Measurements from ENCODE around the gene KNOP1.

The KNOP1 gene

DNA sequence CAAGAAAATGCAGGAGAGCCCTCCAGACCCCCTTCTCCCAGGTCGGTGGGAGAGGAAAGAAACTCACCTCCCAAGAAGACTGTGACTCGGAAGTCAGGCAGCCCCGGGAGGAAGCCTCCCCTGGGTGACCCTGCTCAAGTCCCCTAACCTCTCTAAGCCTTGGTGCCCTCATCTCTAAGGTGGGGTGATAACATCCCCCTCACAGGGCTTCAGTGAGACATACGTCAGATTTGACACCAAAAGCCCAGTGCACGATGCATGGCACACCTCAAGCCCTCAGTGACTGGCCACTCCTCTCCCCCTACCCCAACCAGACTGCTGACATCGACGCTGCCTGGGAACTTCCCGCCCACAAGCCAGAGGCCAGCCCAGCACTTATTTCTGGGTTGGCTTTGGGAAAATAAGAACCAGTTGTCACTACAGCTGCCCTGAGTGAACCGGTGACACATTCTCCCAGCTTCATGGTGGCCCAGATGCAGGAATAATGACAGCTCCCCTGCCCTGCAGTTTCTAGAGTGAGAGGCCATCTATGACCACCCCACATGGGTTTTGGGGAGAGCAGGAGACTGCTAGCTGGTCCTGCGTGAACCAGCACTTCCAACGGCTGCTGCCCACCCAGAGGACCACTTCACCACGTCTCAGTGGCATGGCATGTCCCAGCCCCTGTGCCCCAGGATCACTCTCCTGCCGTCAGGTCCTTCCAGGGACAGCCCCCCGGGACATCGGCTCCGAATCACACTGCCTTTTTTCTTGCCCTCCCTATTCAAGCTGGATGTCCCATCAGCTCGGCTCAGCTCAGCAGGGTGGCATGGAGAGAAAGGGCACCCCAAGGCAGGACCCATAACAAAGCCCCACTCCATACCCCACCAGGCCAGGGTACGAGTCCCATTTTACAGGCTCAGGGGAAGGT lies 9.5 kb downstream of the KNOP1 start:
- in situ Hi-C loops (cut with MboI; ENCODE audit: low sequenced_read_pairs): no loop called here

GRCh38 chr16:19707569-19708295 lies 10.3 kb downstream of the KNOP1 start:
- in situ Hi-C loops (cut with MboI; ENCODE audit: low sequenced_read_pairs): no loop called here

- in situ Hi-C loops (cut with MboI; ENCODE audit: low sequenced_read_pairs): no loop called here
These were observed 11.2 kb downstream of the KNOP1 start for GRCh38 chr16:19706846-19707245.

DNA sequence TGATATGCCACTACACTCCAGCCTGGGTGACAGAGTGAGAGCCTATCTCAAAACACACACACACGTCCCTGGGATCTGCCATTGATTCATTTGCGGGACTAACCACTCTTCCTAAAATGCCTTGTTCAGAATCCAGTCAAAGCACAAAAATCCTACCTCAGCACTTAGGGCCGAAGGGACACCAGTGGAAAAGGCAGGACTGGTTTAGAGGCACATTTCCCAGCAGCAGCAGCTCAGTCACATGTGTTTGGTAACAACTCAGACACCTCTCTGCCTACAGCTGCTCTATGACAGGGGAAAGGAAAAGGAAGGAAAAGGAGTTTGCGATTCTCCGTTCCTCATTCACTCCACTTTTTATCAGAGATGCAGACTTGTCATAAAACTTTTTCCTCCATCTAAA lies 12.2 kb downstream of the KNOP1 start:
- in situ Hi-C loops (cut with MboI; ENCODE audit: low sequenced_read_pairs): no loop called here

DNA sequence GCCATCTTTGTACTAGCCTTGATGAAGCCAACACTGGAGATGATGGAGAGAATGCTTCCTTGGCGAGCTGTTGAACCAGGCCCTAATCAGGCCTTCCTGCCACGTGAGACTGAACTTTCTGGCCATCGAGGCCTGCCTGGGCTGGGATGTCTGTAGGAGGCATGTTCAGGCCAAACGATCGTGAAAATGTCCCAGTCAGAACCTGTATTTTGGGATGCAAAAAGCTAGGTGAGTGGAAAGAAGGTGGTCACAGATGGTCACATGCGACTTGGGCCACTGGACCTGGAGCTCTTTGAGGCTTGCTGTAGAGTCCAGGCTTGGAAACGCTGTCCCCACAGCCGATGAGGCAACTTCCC lies 12.9 kb downstream of the KNOP1 start:
- in situ Hi-C loops (cut with MboI; ENCODE audit: low sequenced_read_pairs): no loop called here

DNA sequence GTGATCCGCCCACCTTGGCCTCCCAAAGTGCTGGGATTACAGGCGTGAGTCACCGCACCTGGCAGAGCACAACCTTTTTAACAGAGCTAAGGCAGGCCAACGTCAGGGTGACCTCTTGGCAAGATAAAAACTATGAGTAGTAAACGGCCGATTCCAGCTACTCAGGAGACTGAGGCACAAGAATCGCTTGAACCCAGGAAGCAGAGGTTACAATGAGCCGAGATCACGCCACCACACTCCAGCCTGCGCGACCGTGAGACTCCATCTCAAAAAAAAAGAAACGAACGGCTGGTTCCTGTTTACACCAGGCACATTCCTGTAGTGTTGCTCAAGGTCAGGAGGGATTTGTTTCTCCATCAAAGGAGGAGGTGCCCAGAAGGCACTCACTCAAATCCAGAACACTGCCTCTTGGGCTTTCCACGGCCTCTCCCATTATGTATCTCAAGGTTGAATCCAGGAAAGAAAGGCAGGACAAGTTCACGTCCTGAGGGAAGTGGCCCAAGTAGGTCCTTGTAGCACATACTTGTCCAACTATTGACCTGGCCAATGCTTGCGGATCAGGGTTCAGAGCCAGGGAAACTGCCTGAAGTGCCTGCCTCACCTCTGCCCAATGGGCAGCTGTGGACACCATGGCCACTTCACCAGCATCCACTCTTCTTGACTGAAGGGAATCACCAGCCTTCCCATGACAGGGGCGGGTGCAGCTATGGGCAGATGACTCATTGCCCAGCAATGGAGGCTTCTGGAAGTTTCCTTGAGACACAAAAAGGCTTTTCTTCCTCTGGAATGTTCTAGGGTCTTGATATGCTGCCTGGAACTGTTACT lies 13.5 kb downstream of the KNOP1 start:
- in situ Hi-C loops (cut with MboI; ENCODE audit: low sequenced_read_pairs): no loop called here

- in situ Hi-C loops (cut with MboI; ENCODE audit: low sequenced_read_pairs): no loop called here
These were observed 14.7 kb downstream of the KNOP1 start for GRCh38 chr16:19703172-19703889.

GRCh38 chr16:19701091-19701490 lies 16.9 kb downstream of the KNOP1 start:
- in situ Hi-C loops (cut with MboI; ENCODE audit: low sequenced_read_pairs): no loop called here

DNA sequence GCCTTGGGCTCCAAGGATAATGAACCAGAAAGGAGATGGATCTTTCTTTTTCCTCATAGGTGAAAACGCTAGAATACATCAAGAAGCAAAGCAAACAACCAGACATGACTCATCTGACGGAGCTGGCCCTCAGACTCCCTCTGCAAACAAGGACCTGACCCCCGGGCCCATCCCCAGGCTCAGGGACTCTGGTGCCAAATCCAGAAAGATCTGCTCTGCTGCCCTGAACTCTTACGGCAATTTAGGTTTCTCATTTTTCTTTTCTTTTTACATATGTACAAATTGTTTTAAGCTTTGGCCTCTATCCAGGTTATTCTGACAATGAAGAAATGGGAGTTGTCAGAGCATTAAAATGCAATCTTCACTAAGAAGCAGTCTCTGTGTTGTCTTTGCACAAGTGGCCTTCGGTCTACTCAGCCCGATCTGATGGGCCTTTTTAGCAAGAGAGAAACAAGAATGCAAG lies 17.7 kb downstream of the KNOP1 start:
- in situ Hi-C loops (cut with MboI; ENCODE audit: low sequenced_read_pairs): no loop called here

GRCh38 chr16:19699472-19699871 lies 18.6 kb downstream of the KNOP1 start:
- in situ Hi-C loops (cut with MboI; ENCODE audit: low sequenced_read_pairs): no loop called here

DNA sequence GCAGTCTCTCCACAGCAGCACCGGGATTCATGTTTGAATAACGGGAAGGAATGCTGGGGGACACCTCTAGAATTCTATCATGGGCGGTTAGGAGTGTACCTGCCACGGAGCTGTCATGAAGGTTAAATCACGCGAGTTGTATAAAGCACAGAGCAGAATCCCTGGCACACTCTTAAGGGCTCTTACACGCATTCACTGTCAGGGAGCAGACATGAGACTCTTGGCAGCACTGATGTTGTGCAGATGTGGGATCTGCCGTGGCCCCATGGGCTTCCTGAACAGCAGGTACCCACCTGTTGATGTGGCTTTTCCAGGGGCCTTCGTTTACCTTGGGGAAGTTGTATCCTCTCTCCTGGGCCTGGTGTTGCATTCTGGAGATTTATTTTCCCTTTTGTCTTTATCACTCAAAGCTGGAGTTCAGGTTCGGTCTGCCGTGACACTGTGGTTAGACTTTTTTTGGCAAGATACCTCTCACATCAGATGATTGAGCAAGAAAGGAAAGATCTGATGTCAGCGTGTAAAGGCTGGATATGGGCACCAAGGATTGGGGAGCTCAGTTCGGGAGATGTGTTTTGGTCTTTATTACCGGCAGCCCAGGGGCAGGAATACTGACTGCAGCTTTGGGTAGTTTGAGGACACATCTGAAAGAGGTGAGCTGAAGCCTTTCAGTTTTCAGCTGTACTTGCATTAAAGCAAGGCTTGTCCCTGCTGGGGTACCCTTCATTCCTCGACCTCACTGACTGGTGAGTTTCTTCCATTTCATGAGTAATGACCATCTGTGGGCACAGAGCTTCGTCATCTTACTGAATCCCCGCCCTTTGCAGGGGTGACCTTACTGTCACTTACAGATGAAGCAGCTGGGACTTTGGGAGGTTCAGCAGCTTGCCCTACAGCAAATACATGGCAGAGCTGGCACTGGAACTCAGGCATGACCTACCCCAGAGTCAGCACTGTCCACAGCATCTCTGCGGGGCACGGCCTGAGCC lies 19.3 kb downstream of the KNOP1 start:
- in situ Hi-C loops (cut with MboI; ENCODE audit: low sequenced_read_pairs): no loop called here

- in situ Hi-C loops (cut with MboI; ENCODE audit: low sequenced_read_pairs): no loop called here
These were observed 20.2 kb downstream of the KNOP1 start for GRCh38 chr16:19697756-19698318.

- in situ Hi-C loops (cut with MboI; ENCODE audit: low sequenced_read_pairs): no loop called here
These were observed 21.1 kb downstream of the KNOP1 start for GRCh38 chr16:19696961-19697360.

- in situ Hi-C loops (cut with MboI; ENCODE audit: low sequenced_read_pairs): no loop called here
These were observed 21.7 kb downstream of the KNOP1 start for GRCh38 chr16:19696328-19696727.

GRCh38 chr16:19694989-19695388 lies 23.0 kb downstream of the KNOP1 start:
- in situ Hi-C loops (cut with MboI; ENCODE audit: low sequenced_read_pairs): no loop called here

GRCh38 chr16:19691161-19691711 lies 26.8 kb downstream of the KNOP1 start:
- in situ Hi-C loops (cut with MboI; ENCODE audit: low sequenced_read_pairs): no loop called here

DNA sequence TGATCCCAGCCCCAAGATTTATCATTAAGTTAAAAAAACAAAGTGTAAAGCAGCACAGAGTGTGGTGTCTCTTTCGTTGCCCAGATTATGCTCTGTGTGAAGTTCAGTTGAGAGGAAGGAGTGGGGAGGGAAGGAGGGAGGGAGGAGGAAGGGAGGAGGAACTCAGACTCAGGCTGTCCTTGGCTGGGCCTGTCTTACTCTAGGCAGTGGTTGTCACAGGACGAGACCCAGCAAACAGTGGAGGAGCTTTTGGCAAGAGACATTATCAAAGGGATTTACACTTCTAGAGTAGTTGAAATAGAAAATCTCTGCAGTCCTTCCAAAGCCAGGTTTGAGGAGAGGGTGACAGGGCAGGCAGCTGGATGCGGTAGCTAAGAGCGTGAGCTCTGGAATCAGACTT lies 27.8 kb downstream of the KNOP1 start:
- in situ Hi-C loops (cut with MboI; ENCODE audit: low sequenced_read_pairs): no loop called here

GRCh38 chr16:19689342-19689741 lies 28.7 kb downstream of the KNOP1 start:
- in situ Hi-C loops (cut with MboI; ENCODE audit: low sequenced_read_pairs): no loop called here
